Testis (tissue), 3 donors: ENCODE results near the gene FOXC1. TPM values are rescaled to one million over a fixed set of nuclear protein-coding genes. Genes with fewer than 3 reads are reported as not detected.

ENCODE experiments used
- DNase-seq: peaks from one replicate; pipeline ENCODE4 v3.0.0-alpha.2; 2019
- H3K27ac ChIP-seq, 2 donors: fragments of 200-600 bp; sonication (generic); one replicate each; pipeline ENCODE4 v1.5.1; 2019
- H3K27me3 ChIP-seq: fragments of 200-600 bp; sonication (generic); one replicate; pipeline ENCODE4 v1.5.1; 2019
- H3K36me3 ChIP-seq: fragments of 200-600 bp; sonication (generic); one replicate; pipeline ENCODE4 v1.5.1; 2017; ENCODE audit warnings: low read depth; ENCODE audit errors: missing control alignments
- H3K4me1 ChIP-seq: fragments of 200-600 bp; sonication (generic); one replicate; pipeline ENCODE4 v1.5.1; 2019
- H3K4me3 ChIP-seq, 2 donors: fragments of 200-600 bp; sonication (generic); one replicate each; pipeline ENCODE4 v1.5.1; 2017 to 2019
- H3K9me3 ChIP-seq: fragments of 200-600 bp; sonication (generic); one replicate; pipeline ENCODE4 v1.5.1; 2017
- CTCF ChIP-seq, 3 experiments: fragments of 450-650 bp in 2 of 3; fragments of 200-600 bp in 1 of 3; sonication (generic) in 1 of 3; IDR thresholded peaks; one replicate each; pipeline ENCODE4 v1.5.1; 2016 to 2019; ENCODE audit warnings: antibody characterized with exemption in 3 of 3, mild to moderate bottlenecking in 2 of 3, moderate library complexity in 1 of 3
- POLR2A ChIP-seq: fragments of 450-650 bp; IDR thresholded peaks from one replicate; pipeline ENCODE4 v1.6.1; 2017; ENCODE audit warnings: antibody characterized with exemption, mild to moderate bottlenecking, moderate library complexity
- WGBS, 2 donors: methylation state at CpG; one replicate each; pipeline ENCODE4 v1.1.5; 2018; 5-methylcytosine and 5-hydroxymethylcytosine counted together
- intact Hi-C: fragments of 100-400 bp; cut with DNase I; formaldehyde crosslinking; loops from one replicate; pipeline ENCODE4 v1.15.1; 2023; ENCODE audit warnings: low total_unique reads
- polyA plus RNA-seq: library from polyadenylated mRNA; stranded (reverse); fragments of 350-450 nt; fragmentation: Illumina TruSeq; extraction: RNeasy Lipid Tissue Mini Kit (QIAGEN cat#74804); gene quantifications from one replicate; pipeline ENCODE4 v1.2.3, GENCODE V29; 2014; ENCODE audit warnings: low read depth, low replicate concordance; ENCODE audit not compliant: insufficient read depth
- total RNA-seq, 2 donors: library from RNA; depleted of rRNA; stranded (reverse); fragments of >200 nt; gene quantifications; one replicate each; pipeline ENCODE4 v1.2.3, GENCODE V29; 2016

The FOXC1 gene
- total and polyA plus RNA-seq, 3 donors from 2014 or later, result 4.7 to 10.6 (median 9.4) TPM

GRCh38 chr6:1581120-1581991 lies 28.4 kb upstream of the FOXC1 start:
- TF ChIP-seq POLR2A, result no peak
- TF ChIP-seq CTCF (IDR thresholded peaks at IDR 0.05), result no peak
- no peaks in the 10 kb centered on the region for H3K27me3 ChIP-seq
- H3K4me1 ChIP-seq, result peaks cover 20% of the 10 kb centered on the region
- 93 to 94% methylated on average over 29 to 31 of the region's 31 CpGs for WGBS, 2 donors
- no peaks in the 10 kb centered on the region for H3K9me3 ChIP-seq
- DNase-seq, result no peak
- no peak overlapping the region for H3K4me3 ChIP-seq
- no peak overlapping the region for H3K27ac ChIP-seq
- H3K36me3 ChIP-seq, result no peaks in the 10 kb centered on the region
- intact Hi-C loops, result no loop called here

GRCh38 chr6:1584146-1584545 lies 25.6 kb upstream of the FOXC1 start:
- H3K9me3 ChIP-seq, result no peaks in the 10 kb centered on the region
- WGBS, 2 donors, result 87 to 91% methylated on average over 5 of the region's 5 CpGs
- H3K4me3 ChIP-seq, result no peak overlapping the region
- no peaks in the 10 kb centered on the region for H3K27me3 ChIP-seq
- H3K4me1 ChIP-seq, result peaks cover 8% of the 10 kb centered on the region
- no peak for DNase-seq
- no peak overlapping the region for H3K27ac ChIP-seq
- no peaks in the 10 kb centered on the region for H3K36me3 ChIP-seq
- intact Hi-C loops, result no loop called here
- TF ChIP-seq POLR2A (no peak), CTCF (IDR thresholded peaks at IDR 0.05) (no peak)

- 91 to 93% methylated on average over 13 to 14 of the region's 14 CpGs for WGBS, 2 donors
- no peak for DNase-seq
- TF ChIP-seq CTCF (IDR thresholded peaks at IDR 0.05) (no peak), POLR2A (no peak)
- intact Hi-C loops, result no loop called here
- H3K4me1 ChIP-seq, result no peaks in the 10 kb centered on the region
- no peak overlapping the region for H3K4me3 ChIP-seq
- no peaks in the 10 kb centered on the region for H3K27me3 ChIP-seq
- no peak overlapping the region for H3K27ac ChIP-seq
- H3K36me3 ChIP-seq, result no peaks in the 10 kb centered on the region
- H3K9me3 ChIP-seq, result no peaks in the 10 kb centered on the region
Observed at GRCh38 chr6:1584996-1585668, 24.6 kb upstream of the FOXC1 start.

DNA sequence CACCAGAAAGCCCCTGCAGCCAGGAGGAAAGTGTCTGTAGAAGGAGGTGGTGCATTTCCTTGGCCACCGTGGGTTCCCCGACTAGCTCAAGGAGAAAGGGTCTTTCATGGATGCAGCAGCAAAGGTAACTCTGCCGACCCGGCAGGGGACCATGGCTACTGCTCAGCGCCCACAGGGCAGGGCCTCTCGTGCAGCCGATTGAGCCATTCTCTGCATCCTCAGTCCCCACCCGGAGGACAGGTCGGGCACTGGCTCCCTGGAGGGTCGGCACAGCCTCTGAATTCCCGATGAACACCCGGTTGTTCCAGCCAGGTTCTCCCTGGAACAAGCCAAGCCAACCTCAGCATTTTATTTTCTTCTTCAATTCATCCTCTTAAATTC lies 24.1 kb upstream of the FOXC1 start:
- 92 to 95% methylated on average over 12 of the region's 12 CpGs for WGBS, 2 donors
- H3K9me3 ChIP-seq, result no peaks in the 10 kb centered on the region
- H3K36me3 ChIP-seq, result no peaks in the 10 kb centered on the region
- H3K4me1 ChIP-seq, result no peaks in the 10 kb centered on the region
- no peaks in the 10 kb centered on the region for H3K27me3 ChIP-seq
- H3K4me3 ChIP-seq, result no peak overlapping the region
- intact Hi-C loops, result no loop called here
- TF ChIP-seq POLR2A, result no peak
- TF ChIP-seq CTCF (IDR thresholded peaks at IDR 0.05), result no peak
- DNase-seq, result no peak
- H3K27ac ChIP-seq, result no peak overlapping the region
